Duodenal mucosa (tissue), 2 donors: ENCODE results near the gene TXNDC5.

Source experiments
- H3K27ac ChIP-seq: one replicate; pipeline ENCODE4 v1.7.0; 2013; ENCODE audit warnings: low read depth, low read length
- H3K27me3 ChIP-seq, 2 donors: one replicate each; pipeline ENCODE4 v1.7.0; 2013; ENCODE audit warnings: low read length in 2 of 2, control low read depth in 1 of 2; ENCODE audit not compliant: insufficient read depth in 2 of 2, control insufficient read depth in 1 of 2
- H3K36me3 ChIP-seq, 2 donors: one replicate each; pipeline ENCODE4 v1.7.0; 2013; ENCODE audit warnings: low read length in 2 of 2, control low read depth in 1 of 2; ENCODE audit not compliant: insufficient read depth in 2 of 2, control insufficient read depth in 1 of 2
- H3K4me1 ChIP-seq, 2 donors: one replicate each; pipeline ENCODE4 v1.7.0; 2013; ENCODE audit warnings: low read length in 2 of 2, control low read depth in 1 of 2; ENCODE audit not compliant: insufficient read depth in 2 of 2, control insufficient read depth in 1 of 2
- H3K4me3 ChIP-seq, 2 donors: one replicate each; pipeline ENCODE4 v1.7.0; 2013; ENCODE audit warnings: low read length in 2 of 2, low read depth in 1 of 2
- H3K9ac ChIP-seq, 2 donors: one replicate each; pipeline ENCODE4 v1.7.0; 2013; ENCODE audit warnings: low read length in 2 of 2, low read depth in 1 of 2
- H3K9me3 ChIP-seq, 2 donors: one replicate each; pipeline ENCODE4 v1.7.0; 2013; ENCODE audit warnings: low read length in 2 of 2, control low read depth in 1 of 2; ENCODE audit not compliant: control insufficient read depth in 1 of 2

The TXNDC5 gene

GRCh38 chr6:7833751-7834070, 76.9 kb downstream of the TXNDC5 start:
- H3K4me3 ChIP-seq = no peak overlapping the region
- no peaks in the 10 kb centered on the region for H3K27me3 ChIP-seq
- no peak overlapping the region for H3K9ac ChIP-seq
- no peaks in the 10 kb centered on the region for H3K9me3 ChIP-seq
- no peaks in the 10 kb centered on the region for H3K36me3 ChIP-seq
- H3K4me1 ChIP-seq = no peaks in the 10 kb centered on the region
- no peak overlapping the region for H3K27ac ChIP-seq

DNA sequence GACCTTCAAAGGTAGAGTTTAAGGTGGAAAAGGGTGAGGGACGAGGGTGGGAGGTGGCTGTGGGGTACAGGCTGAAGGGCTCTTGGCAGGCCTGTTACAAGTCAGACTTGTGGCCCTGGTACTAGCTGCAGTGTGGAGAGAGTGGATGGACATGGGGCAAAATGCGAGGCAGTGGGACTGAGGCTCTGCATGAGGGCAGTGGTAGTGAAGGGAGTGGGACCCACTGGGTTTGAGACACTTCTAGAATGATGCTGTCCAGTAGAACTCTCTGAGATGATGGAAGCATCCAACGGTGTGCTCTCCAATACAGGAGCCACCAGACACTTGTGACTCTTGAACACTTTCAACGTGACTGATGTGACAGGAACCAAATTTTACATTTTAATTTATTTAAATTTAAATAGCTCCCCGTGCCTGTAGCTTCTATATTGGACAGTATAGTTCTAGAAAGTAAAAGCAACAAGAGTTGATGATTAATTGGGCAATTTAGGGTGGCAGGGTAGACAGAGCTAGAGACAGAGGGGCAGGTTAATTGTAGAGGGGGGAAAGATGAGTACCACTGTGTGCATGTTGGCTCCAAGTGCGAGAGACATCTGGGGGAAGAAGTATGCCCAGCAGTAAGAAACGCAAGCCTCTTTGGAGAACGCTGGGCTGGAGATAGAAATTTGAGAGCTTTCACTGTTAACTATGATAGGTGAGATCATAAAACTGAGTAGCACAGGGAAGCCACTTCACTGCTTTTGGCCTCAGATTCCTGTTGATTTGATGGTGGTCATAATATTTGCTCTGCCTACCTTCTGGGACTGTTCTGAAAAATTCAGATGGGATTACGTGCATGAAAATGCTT, 77.5 kb downstream of the TXNDC5 start:
- Histone ChIP-seq H3K4me1 (no peaks in the 10 kb centered on the region), H3K9me3 (no peaks in the 10 kb centered on the region), H3K9ac (no peak overlapping the region), H3K27ac (no peak overlapping the region), H3K4me3 (no peak overlapping the region), H3K36me3 (no peaks in the 10 kb centered on the region), H3K27me3 (no peaks in the 10 kb centered on the region)
